Measurements from ENCODE around the gene SLC45A1. TPM values are rescaled to one million over a fixed set of nuclear protein-coding genes. Genes with fewer than 3 reads are reported as not detected.

Gene SLC45A1
- polyA plus RNA-seq, 10 donors: 0.39 to 1.4 (median 0.85) TPM

GRCh38 chr1:8311068-8311718 is 6.7 kb upstream of the SLC45A1 start:
- DNase-seq: no peak

- DNase-seq: no peak
These were observed 5.4 kb upstream of the SLC45A1 start for GRCh38 chr1:8312235-8313218.

GRCh38 chr1:8313231-8313630 is 4.7 kb upstream of the SLC45A1 start:
- DNase-seq: no peak

- peak; percentile 57 to 83 (median 74) for DNase-seq
These were observed 3.3 kb upstream of the SLC45A1 start for GRCh38 chr1:8314346-8315280.

- no peak for DNase-seq
These were observed 2.1 kb upstream of the SLC45A1 start for GRCh38 chr1:8315573-8316475.

GRCh38 chr1:8318436-8318835 is 522 bp downstream of the SLC45A1 start:
- no peak for DNase-seq

GRCh38 chr1:8321612-8322011 is 3.7 kb downstream of the SLC45A1 start:
- DNase-seq: no peak

- no peak for DNase-seq
These were observed 5.8 kb downstream of the SLC45A1 start for GRCh38 chr1:8323706-8324105.

GRCh38 chr1:8324176-8324810 is 6.4 kb downstream of the SLC45A1 start:
- DNase-seq: no peak

GRCh38 chr1:8325771-8326170 is 7.9 kb downstream of the SLC45A1 start:
- no peak for DNase-seq

GRCh38 chr1:8326265-8326664 is 8.4 kb downstream of the SLC45A1 start:
- DNase-seq: no peak

- DNase-seq: no peak
These were observed 10.4 kb downstream of the SLC45A1 start for GRCh38 chr1:8328271-8328670.

- no peak for DNase-seq
These were observed 11.5 kb downstream of the SLC45A1 start for GRCh38 chr1:8329439-8329838.

GRCh38 chr1:8329858-8330257 is 11.9 kb downstream of the SLC45A1 start:
- DNase-seq: no peak

GRCh38 chr1:8330271-8331125 is 12.6 kb downstream of the SLC45A1 start:
- no peak for DNase-seq

GRCh38 chr1:8332806-8333205 is 14.9 kb downstream of the SLC45A1 start:
- no peak for DNase-seq

GRCh38 chr1:8333246-8333987 is 15.5 kb downstream of the SLC45A1 start:
- no peak for DNase-seq

GRCh38 chr1:8334106-8334851 is 16.4 kb downstream of the SLC45A1 start:
- DNase-seq: no peak

Data from muscle of back (tissue), 11 donors.